Endometrial microvascular endothelial cells (primary cell): ENCODE measurements around the gene ZKSCAN4. TPM values are rescaled to one million over a fixed set of nuclear protein-coding genes. Genes with fewer than 3 reads are reported as not detected.

Experiments used
- in situ Hi-C: cut with HindIII; loops from 2 replicates; pipeline ENCODE4 v1.10.0; 2017; ENCODE audit warnings: low sequenced_read_pairs, low pct_unique_long_range_greater_than_20kb; ENCODE audit errors: inconsistent ontology term
- total RNA-seq: library from RNA; depleted of rRNA; stranded (reverse); fragments of >200 nt; gene quantifications from one replicate; pipeline ENCODE4 v1.2.3, GENCODE V29; 2015; ENCODE audit errors: inconsistent ontology term

Gene ZKSCAN4
- total RNA-seq, result 4.1 TPM

DNA sequence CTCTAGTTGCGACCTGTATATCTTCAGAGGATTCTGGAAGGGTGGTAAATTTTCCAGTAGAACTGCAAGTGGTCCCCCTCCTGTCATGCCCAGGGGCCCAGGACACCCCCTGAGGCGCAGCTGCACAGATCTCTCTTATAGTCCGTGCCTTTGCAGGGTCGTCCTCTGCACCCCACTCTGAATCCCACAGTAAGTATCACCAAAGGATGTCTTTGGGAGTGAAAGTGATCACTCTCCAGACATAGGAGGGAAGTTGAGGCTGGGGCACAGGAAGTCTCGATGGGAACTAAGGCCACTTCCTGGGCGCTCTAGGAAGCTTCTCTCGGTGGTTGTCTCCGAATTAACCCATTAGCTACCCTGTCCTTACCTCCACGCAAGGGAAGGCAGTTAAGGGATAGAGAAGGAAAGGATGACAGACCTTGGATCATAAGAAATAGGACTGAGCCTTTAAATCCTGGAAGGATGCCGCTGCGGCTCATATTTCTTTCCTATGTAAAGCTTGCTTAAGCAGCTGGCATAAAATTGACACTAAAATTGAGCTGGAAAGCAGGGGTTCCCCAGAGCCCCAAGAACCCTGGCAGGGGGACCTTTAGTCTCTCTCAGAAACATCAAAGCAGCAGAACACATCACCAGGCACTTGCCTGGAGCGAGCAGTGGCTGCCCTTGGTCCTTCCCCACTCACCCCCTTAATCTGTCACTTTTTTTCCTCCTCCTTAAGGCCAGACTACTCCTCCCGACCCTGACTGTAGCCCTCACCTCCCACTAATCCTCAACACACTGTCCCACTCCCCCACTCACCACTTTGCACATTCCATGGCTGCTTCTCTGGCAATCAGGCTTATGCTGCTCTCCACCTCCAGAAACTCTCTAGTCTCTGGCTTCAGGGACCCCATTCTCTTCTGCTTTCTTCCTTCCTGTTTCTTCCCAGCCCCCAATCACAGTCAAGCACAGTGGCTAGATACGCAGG lies at the start of gene ZKSCAN4:
Gene ZKSCAN4 (minus strand): TSS at position 261 of the 967 bp plus-strand sequence. CDS start 289 bp downstream, outside the sequence.
- in situ Hi-C loops, result no loop called here

GRCh38 chr6:28296520-28297060 lies 44.5 kb upstream of the ZKSCAN4 start:
- in situ Hi-C loops, result no loop called here

- in situ Hi-C loops, result no loop called here
These were observed 43.3 kb upstream of the ZKSCAN4 start for GRCh38 chr6:28295326-28295725.

GRCh38 chr6:28291573-28291972 lies 39.5 kb upstream of the ZKSCAN4 start:
- in situ Hi-C loops, result no loop called here

GRCh38 chr6:28282926-28283325 lies 30.9 kb upstream of the ZKSCAN4 start:
- in situ Hi-C loops, result no loop called here

DNA sequence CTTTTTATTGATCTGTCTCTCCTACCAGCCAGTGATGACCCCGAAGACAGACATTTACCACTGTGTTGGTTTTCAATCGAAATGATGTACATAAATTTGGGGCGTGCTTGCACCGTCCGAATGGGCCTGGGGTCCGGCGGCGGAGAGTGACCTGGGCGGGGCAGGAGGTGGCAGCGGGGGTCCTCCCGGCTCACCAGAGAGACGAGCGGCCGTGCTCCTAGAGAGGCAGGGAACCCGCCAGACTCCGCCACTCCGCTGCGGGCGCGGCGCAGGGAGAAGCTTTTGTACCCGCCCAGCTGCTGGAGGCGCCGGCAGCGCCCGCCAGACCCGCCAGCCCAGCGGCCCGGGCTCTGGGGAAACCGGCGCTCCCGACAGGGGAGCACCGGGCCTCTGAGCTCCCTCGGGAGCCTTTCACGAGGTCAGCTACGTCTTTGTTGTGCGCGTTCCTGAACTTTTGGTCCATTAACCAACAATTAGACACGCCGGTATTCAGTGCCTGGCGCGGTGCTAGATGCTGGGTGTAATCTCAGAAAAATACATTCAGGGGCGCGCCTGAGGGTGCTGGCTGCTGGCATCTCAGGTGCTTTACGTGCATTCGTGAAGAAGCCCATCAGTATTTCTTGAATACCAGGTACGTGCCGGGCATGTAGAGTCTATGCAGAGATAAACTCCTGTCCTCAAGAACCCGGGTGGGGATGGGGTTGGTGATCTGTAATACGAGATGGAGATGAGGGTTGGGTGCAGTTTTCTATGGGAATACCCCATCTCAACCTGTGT lies 29.4 kb upstream of the ZKSCAN4 start, which contains the start of gene PGBD1:
Gene PGBD1 (plus strand): TSS at position 285 of the 777 bp plus-strand sequence. CDS start 2,242 bp downstream, outside the sequence.
- in situ Hi-C loops, result no loop called here

DNA sequence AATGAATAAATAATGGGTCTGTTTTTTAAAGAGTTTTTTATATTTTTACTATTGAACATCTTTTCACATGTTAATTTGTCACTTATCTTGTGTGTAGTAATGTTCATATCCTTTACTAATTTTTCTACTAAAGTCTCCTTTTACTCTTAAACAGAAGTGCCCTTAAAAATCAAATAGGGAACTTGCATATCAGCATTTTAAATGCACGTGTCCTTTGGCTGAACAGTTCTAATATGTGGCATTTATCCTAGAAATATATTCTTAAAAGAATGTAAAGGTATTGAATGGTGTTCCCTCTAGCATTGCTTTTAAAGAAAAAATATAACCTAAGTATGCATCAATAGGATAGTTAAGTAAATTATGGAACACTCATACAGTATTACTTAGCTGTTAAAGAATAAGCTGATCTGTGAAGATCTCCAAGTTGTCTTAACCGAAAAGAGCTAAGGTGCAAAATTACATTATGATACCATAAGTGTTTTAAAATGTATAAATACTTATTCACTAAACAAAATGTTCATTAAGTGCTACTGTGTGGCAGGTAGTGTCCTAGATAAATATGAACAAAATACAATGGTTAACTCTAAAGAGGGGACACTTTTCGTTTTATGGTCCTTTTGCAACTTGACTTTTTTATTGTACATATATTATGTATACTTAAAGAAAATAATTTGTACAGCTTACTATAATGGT lies 28.7 kb upstream of the ZKSCAN4 start:
- in situ Hi-C loops, result no loop called here

DNA sequence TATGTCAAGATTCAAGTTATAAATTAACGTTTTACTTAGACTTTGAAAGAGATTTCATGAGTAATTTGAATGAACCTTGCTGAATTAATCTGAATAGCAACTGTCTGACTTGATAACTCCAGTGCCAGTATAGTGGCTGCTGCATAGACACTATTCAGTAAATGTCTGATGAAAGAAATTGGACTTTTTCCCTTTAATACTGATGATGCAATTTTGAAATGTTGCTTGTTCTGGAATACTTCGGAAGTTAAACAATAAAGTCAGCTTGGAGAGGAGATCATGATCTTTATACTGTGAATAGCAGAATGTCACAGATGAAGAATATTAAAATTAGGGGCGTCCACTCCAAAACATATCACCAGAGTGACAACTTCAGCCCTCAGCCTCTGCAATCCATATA lies 25.7 kb upstream of the ZKSCAN4 start:
- in situ Hi-C loops, result no loop called here

GRCh38 chr6:28274888-28275287 lies 22.8 kb upstream of the ZKSCAN4 start:
- in situ Hi-C loops, result no loop called here

- in situ Hi-C loops, result no loop called here
These were observed 17.4 kb upstream of the ZKSCAN4 start for GRCh38 chr6:28269492-28269891.

DNA sequence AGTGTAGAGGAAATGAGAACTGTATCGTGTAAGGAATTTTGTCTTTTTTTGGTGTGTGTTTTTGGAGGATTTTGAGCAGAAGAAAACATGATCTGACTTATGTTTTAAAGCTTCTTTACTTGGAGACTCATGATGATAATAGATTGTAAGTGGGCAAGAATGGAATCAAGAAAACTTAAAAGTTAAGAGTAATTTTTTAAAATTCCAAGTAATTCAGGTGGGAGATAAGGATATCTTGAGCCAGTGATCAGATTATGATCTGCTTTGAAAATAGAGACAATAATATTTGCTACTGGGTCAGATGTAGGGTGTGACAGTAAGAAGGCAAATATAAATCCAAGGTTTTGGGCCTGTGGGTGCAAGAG lies 15.6 kb upstream of the ZKSCAN4 start:
- in situ Hi-C loops, result no loop called here

DNA sequence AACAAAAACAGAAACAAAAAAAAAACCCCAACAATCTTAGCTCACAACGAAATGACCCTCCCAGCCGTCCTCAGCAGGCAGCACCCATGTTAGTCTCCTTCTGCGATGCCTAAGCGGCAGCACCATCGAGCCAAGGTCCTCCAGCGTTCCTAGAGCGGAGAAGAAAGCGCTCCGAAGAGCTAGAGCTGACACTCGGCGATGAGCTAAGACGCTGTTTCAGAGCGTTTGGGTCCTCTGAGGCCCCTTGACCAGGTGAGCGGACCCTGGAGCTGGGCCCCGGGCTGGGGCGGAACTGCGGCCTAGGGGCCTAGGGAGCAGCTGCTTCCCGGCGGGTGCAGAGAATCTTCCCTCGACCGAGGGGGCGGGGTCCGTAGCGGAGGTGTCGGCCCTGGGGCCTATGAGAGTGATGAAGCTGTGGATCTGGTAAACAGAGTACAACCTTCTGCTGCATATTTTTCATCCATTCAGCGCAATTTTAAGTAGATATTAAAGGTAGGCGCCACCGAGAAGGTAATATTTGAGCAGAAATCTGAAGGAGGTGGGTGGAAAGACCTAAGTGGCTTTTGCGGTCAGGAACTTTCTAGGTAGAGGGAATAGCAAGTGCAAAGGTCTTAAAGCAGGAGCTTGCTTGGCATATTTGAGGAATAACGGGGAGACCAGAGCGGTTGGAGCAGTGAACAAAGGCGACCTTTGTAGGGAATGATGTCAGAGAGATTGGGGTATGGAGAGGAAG lies 15.1 kb upstream of the ZKSCAN4 start, which contains the start of gene ZSCAN26:
Gene ZSCAN26 (plus strand): TSS at position 182 of the 733 bp plus-strand sequence. CDS start 4,777 bp downstream, outside the sequence.
- in situ Hi-C loops, result no loop called here

- in situ Hi-C loops, result no loop called here
These were observed 14.5 kb upstream of the ZKSCAN4 start for GRCh38 chr6:28266563-28266961.

DNA sequence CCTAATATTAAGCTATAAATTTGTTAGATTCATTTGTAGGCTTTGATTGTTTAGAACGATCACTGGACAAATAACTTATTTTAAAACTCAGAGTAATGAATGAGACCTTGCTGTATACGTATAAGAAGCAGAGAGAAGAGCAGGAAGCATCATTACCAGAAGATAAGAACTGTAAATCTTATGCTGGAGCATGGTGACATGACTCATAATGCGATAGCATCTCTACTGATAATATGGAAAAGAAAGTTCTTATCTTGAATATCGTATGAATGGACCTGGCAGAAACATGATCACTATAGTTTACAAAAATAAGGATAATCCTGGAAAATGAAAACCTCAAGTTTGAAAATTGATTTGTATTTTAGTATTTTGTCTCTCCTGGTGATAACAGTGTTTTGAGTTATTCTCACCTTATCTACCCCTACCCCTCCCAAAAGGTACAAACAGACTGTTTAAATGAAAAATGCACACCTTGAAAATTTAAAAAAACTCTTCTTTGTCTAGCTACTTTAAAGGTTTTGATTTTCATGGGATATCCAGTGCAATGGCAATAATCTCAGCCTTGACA lies 12.8 kb upstream of the ZKSCAN4 start:
- in situ Hi-C loops, result no loop called here

DNA sequence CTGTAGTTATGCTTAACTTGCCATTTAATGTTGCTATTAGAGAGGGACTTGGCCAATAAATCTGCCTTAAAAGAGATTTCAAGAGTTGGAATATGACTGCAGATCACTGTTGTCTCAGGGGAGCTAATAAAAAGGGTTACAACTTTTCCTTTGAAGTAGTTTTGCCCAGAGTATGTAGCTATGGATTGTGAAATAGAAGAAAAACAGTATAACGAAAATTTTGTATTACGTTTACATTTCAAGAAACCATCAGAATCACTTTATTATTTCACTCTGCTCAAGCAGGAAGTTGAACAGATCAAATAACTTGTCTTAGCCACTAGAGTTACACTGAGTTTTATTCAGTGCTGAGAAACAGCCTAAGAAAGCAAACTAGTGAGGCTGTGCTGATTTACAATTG lies 11.9 kb upstream of the ZKSCAN4 start:
- in situ Hi-C loops, result no loop called here

GRCh38 chr6:28258877-28259777 lies 7.1 kb upstream of the ZKSCAN4 start, which contains the start of gene NKAPL:
Gene NKAPL (plus strand): TSS chr6:28259297. CDS start chr6:28259372, 75 bp downstream.
- in situ Hi-C loops, result no loop called here

GRCh38 chr6:28257042-28257441 lies 5.0 kb upstream of the ZKSCAN4 start:
- in situ Hi-C loops, result no loop called here
